H9 (cell line): Measurements from ENCODE around the gene URB1. TPM values are rescaled to one million over a fixed set of nuclear protein-coding genes. Genes with fewer than 3 reads are reported as not detected.

Source experiments
- DNase-seq: peaks from one replicate; pipeline ENCODE4 v3.0.0-alpha.2; 2017
- H2AFZ ChIP-seq: one replicate; pipeline ENCODE4 v1.6.1; 2013; ENCODE audit warnings: mild to moderate bottlenecking, low read length, control low read depth, moderate library complexity
- H2AK5ac ChIP-seq: 2 replicates; pipeline ENCODE4 v1.6.1; 2013; ENCODE audit warnings: low read length, control low read depth, mixed read lengths; ENCODE audit not compliant: insufficient read length
- H2BK120ac ChIP-seq: one replicate; pipeline ENCODE4 v1.6.1; 2013; ENCODE audit warnings: low read depth, mild to moderate bottlenecking, low read length, control low read depth, inconsistent platforms; ENCODE audit not compliant: poor library complexity, severe bottlenecking
- H2BK12ac ChIP-seq: 2 replicates; pipeline ENCODE4 v1.6.1; 2013; ENCODE audit warnings: low read length, control low read depth, mixed read lengths, low read depth; ENCODE audit not compliant: insufficient read length
- H2BK15ac ChIP-seq: 2 replicates; pipeline ENCODE4 v1.6.1; 2013; ENCODE audit warnings: low read depth, low read length, control low read depth
- H2BK20ac ChIP-seq: one replicate; pipeline ENCODE4 v1.6.1; 2013; ENCODE audit warnings: low read depth, mild to moderate bottlenecking, low read length, control low read depth, inconsistent platforms; ENCODE audit not compliant: poor library complexity, severe bottlenecking
- H2BK5ac ChIP-seq: 2 replicates; pipeline ENCODE4 v1.6.1; 2013; ENCODE audit warnings: low read length, control low read depth, mixed read lengths; ENCODE audit not compliant: insufficient read length
- H3K14ac ChIP-seq: 2 replicates; pipeline ENCODE4 v1.6.1; 2013; ENCODE audit warnings: low read length, control low read depth; ENCODE audit not compliant: insufficient read depth
- H3K18ac ChIP-seq: 2 replicates; pipeline ENCODE4 v1.6.1; 2013; ENCODE audit warnings: low read depth, mild to moderate bottlenecking, mixed read lengths, low read length, control low read depth; ENCODE audit not compliant: insufficient read length
- H3K23ac ChIP-seq: 2 replicates; pipeline ENCODE4 v1.6.1; 2013; ENCODE audit warnings: low read length, control low read depth, mixed read lengths, low read depth; ENCODE audit not compliant: insufficient read length
- H3K23me2 ChIP-seq: 2 replicates; pipeline ENCODE4 v1.6.1; 2013; ENCODE audit warnings: low read depth, mild to moderate bottlenecking, mixed read lengths, low read length, control low read depth; ENCODE audit not compliant: insufficient read length, poor library complexity, severe bottlenecking
- H3K27ac ChIP-seq: 2 replicates; pipeline ENCODE4 v1.5.1; 2013; ENCODE audit warnings: low read length, control low read depth, mixed read lengths, low read depth; ENCODE audit not compliant: insufficient read length
- H3K27me3 ChIP-seq: 2 replicates; pipeline ENCODE4 v1.6.1; 2013; ENCODE audit warnings: low read length, control low read depth, inconsistent platforms; ENCODE audit not compliant: insufficient read depth
- H3K4ac ChIP-seq: 2 replicates; pipeline ENCODE4 v1.6.1; 2013; ENCODE audit warnings: low read depth, mild to moderate bottlenecking, control low read depth, inconsistent platforms, low read length, moderate library complexity
- H3K4me1 ChIP-seq: 2 replicates; pipeline ENCODE4 v1.6.1; 2013; ENCODE audit warnings: low read length, control low read depth, inconsistent platforms; ENCODE audit not compliant: insufficient read depth
- H3K4me2 ChIP-seq: 2 replicates; pipeline ENCODE4 v1.6.1; 2013; ENCODE audit warnings: low read length, control low read depth, mixed read lengths; ENCODE audit not compliant: insufficient read length, insufficient read depth
- H3K56ac ChIP-seq: 2 replicates; pipeline ENCODE4 v1.6.1; 2013; ENCODE audit warnings: low read depth, mild to moderate bottlenecking, mixed read lengths, low read length, control low read depth; ENCODE audit not compliant: insufficient read length
- H3K79me1 ChIP-seq: 2 replicates; pipeline ENCODE4 v1.6.1; 2013; ENCODE audit warnings: low read depth, mild to moderate bottlenecking, moderate library complexity, low read length, control low read depth, inconsistent platforms; ENCODE audit not compliant: insufficient read depth, poor library complexity, severe bottlenecking
- H3K79me2 ChIP-seq: 2 replicates; pipeline ENCODE4 v1.6.1; 2013; ENCODE audit warnings: low read length, control low read depth, inconsistent platforms; ENCODE audit not compliant: insufficient read depth
- H3K9ac ChIP-seq: 2 replicates; pipeline ENCODE4 v1.6.1; 2013; ENCODE audit warnings: low read length, control low read depth, mixed read lengths; ENCODE audit not compliant: insufficient read length; ENCODE audit errors: extremely low read depth
- H3K9me3 ChIP-seq: one replicate; pipeline ENCODE4 v1.6.1; 2013; ENCODE audit warnings: low read depth, low read length, inconsistent platforms; ENCODE audit not compliant: control insufficient read depth
- H3T11ph ChIP-seq: one replicate; pipeline ENCODE4 v1.6.1; 2013; ENCODE audit warnings: mild to moderate bottlenecking, low read length, control low read depth, inconsistent platforms
- H4K20me1 ChIP-seq: one replicate; pipeline ENCODE4 v1.6.1; 2013; ENCODE audit not compliant: control insufficient read depth, insufficient read length, insufficient read depth
- H4K5ac ChIP-seq: 2 replicates; pipeline ENCODE4 v1.6.1; 2013; ENCODE audit warnings: low read depth, mild to moderate bottlenecking, mixed read lengths, low read length, control low read depth; ENCODE audit not compliant: insufficient read length
- H4K8ac ChIP-seq: replicated peaks from 2 replicates; pipeline ENCODE4 v1.6.1; 2013; ENCODE audit warnings: low read length, control low read depth, mixed read lengths, low read depth; ENCODE audit not compliant: insufficient read length
- H4K91ac ChIP-seq: 2 replicates; pipeline ENCODE4 v1.6.1; 2013; ENCODE audit warnings: low read depth, mild to moderate bottlenecking, moderate library complexity, mixed read lengths, low read length, control low read depth; ENCODE audit not compliant: insufficient read length
- H3K27ac Mint-ChIP-seq, 3 experiments: 2 replicates in 2 of 3; 3 replicates in 1 of 3; pipeline ENCODE4 v1.8.0; 2020 to 2021; ENCODE audit warnings: mixed read lengths in 3 of 3, mild to moderate bottlenecking in 1 of 3, moderate library complexity in 1 of 3
- H3K27me3 Mint-ChIP-seq: 2 replicates; pipeline ENCODE4 v1.8.0; 2021; ENCODE audit warnings: low read depth, mild to moderate bottlenecking, moderate library complexity, mixed read lengths
- H3K36me3 Mint-ChIP-seq, 3 experiments: 2 replicates in 2 of 3; 3 replicates in 1 of 3; pipeline ENCODE4 v1.8.0; 2020 to 2021; ENCODE audit warnings: low read depth in 3 of 3, mixed read lengths in 3 of 3; ENCODE audit not compliant: insufficient read depth in 1 of 3
- H3K4me1 Mint-ChIP-seq, 2 experiments: 2 replicates each; pipeline ENCODE4 v1.8.0; 2020; ENCODE audit warnings: mixed read lengths in 2 of 2
- H3K4me3 Mint-ChIP-seq, 2 experiments: 2 replicates in 1 of 2; 3 replicates in 1 of 2; pipeline ENCODE4 v1.8.0; 2020 to 2021; ENCODE audit warnings: mild to moderate bottlenecking in 2 of 2, mixed read lengths in 2 of 2, moderate library complexity in 1 of 2
- H3K9me3 Mint-ChIP-seq, 2 experiments: 2 replicates in 1 of 2; 3 replicates in 1 of 2; pipeline ENCODE4 v1.8.0; 2020; ENCODE audit warnings: mild to moderate bottlenecking in 2 of 2, mixed read lengths in 2 of 2, moderate library complexity in 1 of 2
- WGBS: extraction: QIAGEN DNeasy Blood & Tissue Kit; methylation state at CpG from one replicate; pipeline ENCODE4 v1.1.7; 2013; ENCODE audit warnings: missing lambda C conversion rate, low lambda C conversion rate, mixed read lengths; ENCODE audit not compliant: insufficient read length; ENCODE audit errors: extremely low coverage; 5-methylcytosine and 5-hydroxymethylcytosine counted together
- total RNA-seq: library from RNA; stranded (reverse); gene quantifications from 2 replicates; pipeline ENCODE4 v1.2.1, GENCODE V29; 2021
- TF ChIP-seq, protein P1 (sequence below): fragments of 200-600 bp; sonication (generic); conservative IDR thresholded peaks from 3 replicates; pipeline ENCODE4 v1.8.0; 2021; ENCODE audit warnings: antibody characterized with exemption, mild to moderate bottlenecking

Gene URB1
- total RNA-seq, 1 experiment from 2014 or later = 23.5 TPM

DNA sequence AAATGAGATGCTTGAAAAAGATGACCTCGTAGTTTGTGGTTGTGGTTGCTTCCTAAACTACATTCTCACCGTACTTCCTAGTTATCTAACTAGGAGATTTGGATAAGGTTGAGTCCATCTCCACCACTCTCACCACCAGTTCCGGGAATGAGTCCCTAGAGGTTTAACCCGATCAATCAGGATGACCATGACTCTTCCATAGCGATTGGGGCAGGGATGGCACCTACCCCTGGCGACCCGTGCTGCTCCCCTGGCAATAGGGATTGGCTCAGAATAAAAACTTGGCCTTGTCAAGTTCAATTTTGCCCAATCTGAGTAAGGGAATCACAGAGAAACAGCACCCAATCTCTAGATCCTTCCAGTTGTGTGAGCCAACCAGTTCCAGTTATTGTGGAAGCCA lies 111.3 kb downstream of the URB1 start:
- Histone ChIP-seq H3K79me2 (peaks cover 2% of the 10 kb centered on the region; the same call in 1 of the 2 replicates), H3K27ac (no peak overlapping the region), H3T11ph (no peak overlapping the region), H3K79me1 (no peaks in the 10 kb centered on the region), H3K23ac (no peak overlapping the region), H4K91ac (no peak overlapping the region), H2BK5ac (no peak overlapping the region), H3K9me3 (no peaks in the 10 kb centered on the region), H3K4me2 (no peak overlapping the region), H2AK5ac (no peak overlapping the region), H3K4me1 (no peaks in the 10 kb centered on the region), H3K27me3 (no peaks in the 10 kb centered on the region), H3K9ac (no peak overlapping the region), H2BK120ac (no peak overlapping the region), H4K20me1 (no peaks in the 10 kb centered on the region), H2BK15ac (no peak overlapping the region), H3K4ac (no peak overlapping the region), H4K8ac (no peak overlapping the region), H3K18ac (no peak overlapping the region), H2AFZ (no peak overlapping the region), H2BK12ac (no peak overlapping the region), H4K5ac (no peak overlapping the region), H3K23me2 (peaks cover 10% of the 10 kb centered on the region), H3K56ac (no peak overlapping the region), H3K14ac (no peak overlapping the region), H2BK20ac (no peak overlapping the region)
- H3K9me3 Mint-ChIP-seq = peaks cover 0 to 4% of the 10 kb centered on the region in 2 experiments; a peak in 2 of 5 replicates
- TF ChIP-seq, protein P1, sequence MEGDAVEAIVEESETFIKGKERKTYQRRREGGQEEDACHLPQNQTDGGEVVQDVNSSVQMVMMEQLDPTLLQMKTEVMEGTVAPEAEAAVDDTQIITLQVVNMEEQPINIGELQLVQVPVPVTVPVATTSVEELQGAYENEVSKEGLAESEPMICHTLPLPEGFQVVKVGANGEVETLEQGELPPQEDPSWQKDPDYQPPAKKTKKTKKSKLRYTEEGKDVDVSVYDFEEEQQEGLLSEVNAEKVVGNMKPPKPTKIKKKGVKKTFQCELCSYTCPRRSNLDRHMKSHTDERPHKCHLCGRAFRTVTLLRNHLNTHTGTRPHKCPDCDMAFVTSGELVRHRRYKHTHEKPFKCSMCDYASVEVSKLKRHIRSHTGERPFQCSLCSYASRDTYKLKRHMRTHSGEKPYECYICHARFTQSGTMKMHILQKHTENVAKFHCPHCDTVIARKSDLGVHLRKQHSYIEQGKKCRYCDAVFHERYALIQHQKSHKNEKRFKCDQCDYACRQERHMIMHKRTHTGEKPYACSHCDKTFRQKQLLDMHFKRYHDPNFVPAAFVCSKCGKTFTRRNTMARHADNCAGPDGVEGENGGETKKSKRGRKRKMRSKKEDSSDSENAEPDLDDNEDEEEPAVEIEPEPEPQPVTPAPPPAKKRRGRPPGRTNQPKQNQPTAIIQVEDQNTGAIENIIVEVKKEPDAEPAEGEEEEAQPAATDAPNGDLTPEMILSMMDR = no peak
- peaks cover 12 to 18% of the 10 kb centered on the region in 2 experiments; a peak in 3 of 4 replicates for H3K4me1 Mint-ChIP-seq
- H3K4me3 Mint-ChIP-seq = no peak overlapping the region
- no CpG with 5 or more reads among the region's 7 CpGs for WGBS
- H3K27ac Mint-ChIP-seq = no peak overlapping the region
- no peaks in the 10 kb centered on the region; the same call in 1 of the 2 replicates for H3K27me3 Mint-ChIP-seq
- peaks cover 0 to 2% (median 0%) of the 10 kb centered on the region in 3 experiments; a peak in 1 of 7 replicates for H3K36me3 Mint-ChIP-seq
- DNase-seq = no peak
